B cell (primary cell): ENCODE data around the gene ACAD8. TPM values are rescaled to one million over a fixed set of nuclear protein-coding genes. Genes with fewer than 3 reads are reported as not detected.

Experiments used
- ATAC-seq: fragments of 200-7000 bp; cut with Tn5 transposase; one replicate; pipeline ENCODE4 v1.10.0; 2021; ENCODE audit warnings: low read depth, mild to moderate bottlenecking, moderate number of reproducible peaks, moderate library complexity
- CTCF ChIA-PET: fragments of 350-600 bp; sonication (Branson Sonifier 250); formaldehyde crosslinking; loops from one replicate; lab custom pipeline; 2021; ENCODE audit warnings: antibody characterized with exemption, inconsistent platforms; lab: Charles Lee
- POLR2A ChIA-PET: fragments of 350-600 bp; sonication (Branson Sonifier 250); formaldehyde crosslinking; loops from one replicate; lab custom pipeline; 2021; ENCODE audit warnings: antibody characterized with exemption; lab: Charles Lee
- DNase-seq: peaks from one replicate; pipeline ENCODE4 v3.0.0; 2013
- H2AFZ ChIP-seq: 2 replicates; pipeline ENCODE4 v1.6.1; 2012; ENCODE audit warnings: mild to moderate bottlenecking, low read depth, low read length; ENCODE audit not compliant: insufficient read depth, poor library complexity, severe bottlenecking
- H3K27ac ChIP-seq, 2 donors: 1 replicate in 1 of 2; 2 replicates in 1 of 2; pipeline ENCODE4 v1.5.1; 2012 to 2013; ENCODE audit warnings: low read length in 2 of 2, mild to moderate bottlenecking in 2 of 2, moderate library complexity in 1 of 2
- H3K27me3 ChIP-seq, 4 experiments: fragments of 200-600 bp in 1 of 4; sonication (generic) in 1 of 4; replicated peaks in 1 of 4; 1 replicate in 2 of 4; 2 replicates in 2 of 4; pipeline versions ENCODE4 v1.6.1 to v1.7.0; 2013 to 2016; ENCODE audit warnings: low read length in 3 of 4, mild to moderate bottlenecking in 2 of 4, mixed read lengths in 1 of 4, moderate library complexity in 1 of 4; ENCODE audit not compliant: insufficient read depth in 4 of 4, control insufficient read depth in 3 of 4; ENCODE audit errors: control extremely low read depth in 1 of 4
- H3K36me3 ChIP-seq, 2 experiments: replicated peaks in 1 of 2; 1 replicate in 1 of 2; 2 replicates in 1 of 2; pipeline versions ENCODE4 v1.6.1 to v1.7.1; 2013; ENCODE audit warnings: low read length in 1 of 2; ENCODE audit not compliant: insufficient read depth in 2 of 2, control insufficient read depth in 1 of 2; ENCODE audit errors: control extremely low read depth in 1 of 2, extremely low read depth in 1 of 2
- H3K4me1 ChIP-seq, 2 donors: fragments of 200-600 bp in 1 of 2; sonication (generic) in 1 of 2; 1 replicate in 1 of 2; 2 replicates in 1 of 2; pipeline versions ENCODE4 v1.5.1 to v1.6.1; 2013 to 2017; ENCODE audit warnings: low read length in 2 of 2; ENCODE audit not compliant: control insufficient read depth in 2 of 2, insufficient read depth in 2 of 2
- H3K4me2 ChIP-seq: replicated peaks from 2 replicates; pipeline ENCODE3; 2012; ENCODE audit warnings: mild to moderate bottlenecking, low read depth, low read length; ENCODE audit not compliant: poor library complexity, severe bottlenecking
- H3K4me3 ChIP-seq, 5 experiments: fragments of 200-600 bp in 1 of 5; sonication (generic) in 1 of 5; 1 replicate in 3 of 5; 2 replicates in 2 of 5; pipeline versions ENCODE4 v1.5.1 to v1.7.0; 2011 to 2016; ENCODE audit warnings: low read length in 4 of 5, mild to moderate bottlenecking in 4 of 5, low read depth in 2 of 5, control low read depth in 1 of 5, moderate library complexity in 1 of 5; ENCODE audit not compliant: insufficient read depth in 1 of 5; ENCODE audit errors: control extremely low read depth in 1 of 5, extremely low read depth in 1 of 5
- H3K79me2 ChIP-seq: fragments of 200-600 bp; sonication (generic); one replicate; pipeline ENCODE4 v1.6.0; 2016; ENCODE audit warnings: low read length; ENCODE audit not compliant: control insufficient read depth, insufficient read depth
- H3K9ac ChIP-seq: fragments of 200-600 bp; sonication (generic); 2 replicates; pipeline ENCODE4 v1.6.1; 2017; ENCODE audit warnings: mild to moderate bottlenecking, low read length, moderate library complexity
- H3K9me3 ChIP-seq, 3 donors: one replicate each; pipeline versions ENCODE4 v1.6.1 to v1.7.1; 2013; ENCODE audit warnings: low read length in 2 of 3; ENCODE audit not compliant: control insufficient read depth in 2 of 3, insufficient read depth in 1 of 3; ENCODE audit errors: control extremely low read depth in 1 of 3
- H4K20me1 ChIP-seq: 2 replicates; pipeline ENCODE4 v1.6.0; 2012; ENCODE audit warnings: mild to moderate bottlenecking, low read length; ENCODE audit not compliant: insufficient read depth, control insufficient read depth, poor library complexity, severe bottlenecking
- H3K27ac Mint-ChIP-seq: one replicate; pipeline ENCODE4 v1.8.0; 2021; ENCODE audit warnings: mixed read lengths
- H3K27me3 Mint-ChIP-seq: one replicate; pipeline ENCODE4 v1.8.0; 2021; ENCODE audit warnings: mixed read lengths
- H3K4me1 Mint-ChIP-seq: one replicate; pipeline ENCODE4 v1.8.0; 2021; ENCODE audit warnings: mixed read lengths
- H3K4me3 Mint-ChIP-seq: one replicate; pipeline ENCODE4 v1.8.0; 2021; ENCODE audit warnings: mixed read lengths
- H3K9me3 Mint-ChIP-seq: one replicate; pipeline ENCODE4 v1.8.0; 2022; ENCODE audit warnings: mixed read lengths; ENCODE audit not compliant: insufficient read depth
- EZH2 ChIP-seq: IDR thresholded peaks from 2 replicates; pipeline ENCODE4 v1.6.1; 2012; ENCODE audit warnings: borderline replicate concordance, low read depth, mild to moderate bottlenecking, moderate library complexity, low read length; ENCODE audit not compliant: insufficient read depth, poor library complexity, severe bottlenecking
- WGBS: methylation state at CpG from one replicate; pipeline ENCODE4 v1.1.5; 2013; ENCODE audit warnings: missing lambda C conversion rate; ENCODE audit not compliant: insufficient coverage; 5-methylcytosine and 5-hydroxymethylcytosine counted together
- intact Hi-C: fragments of 100-400 bp; cut with micrococcal nuclease; formaldehyde crosslinking; loops from one replicate; pipeline ENCODE4 v1.10.0; 2022
- polyA plus RNA-seq: library from polyadenylated mRNA; depleted of rRNA; stranded (reverse); fragments of >200 nt; gene quantifications from 2 replicates; pipeline ENCODE4 v1.2.3, GENCODE V29; 2012
- total RNA-seq, 2 donors: library from RNA; stranded (reverse); fragments of 120-200 nt in 1 of 2; gene quantifications; 1 replicate in 1 of 2; 2 replicates in 1 of 2; pipeline versions ENCODE4 v1.2.3 to v1.2.4, GENCODE V29; 2013 to 2022
- TF ChIP-seq, protein P1 (sequence below): fragments of 200-600 bp; IDR thresholded peaks from one replicate; pipeline ENCODE4 v1.8.0; 2022; ENCODE audit warnings: antibody characterized with exemption, mild to moderate bottlenecking

Gene ACAD8
- total and polyA plus RNA-seq, 2 donors (not counting 1 experiment from before 2014, with no cell fraction given): 26.5 to 33.6 TPM

DNA sequence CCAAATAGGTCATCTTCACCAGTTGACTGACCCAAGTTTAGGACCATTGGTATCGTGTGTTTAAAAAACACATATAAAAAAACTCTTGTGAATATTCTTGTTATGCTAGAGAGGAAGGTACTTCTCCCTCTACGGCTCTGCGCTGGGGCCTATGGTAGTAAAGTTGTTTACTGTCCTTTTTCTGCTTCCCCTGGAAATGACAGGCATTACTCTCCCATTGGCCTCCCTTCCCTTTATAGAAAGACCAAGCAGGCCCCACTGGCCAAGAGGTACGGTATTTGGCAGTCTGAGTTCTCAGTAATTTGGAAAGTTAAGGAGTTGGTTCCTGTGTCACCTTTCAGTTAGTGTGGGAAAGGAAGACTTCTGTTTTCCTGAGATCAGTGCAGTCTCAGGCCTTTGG lies 6.7 kb upstream of the ACAD8 start:
- H3K4me3 Mint-ChIP-seq: no peak overlapping the region

DNA sequence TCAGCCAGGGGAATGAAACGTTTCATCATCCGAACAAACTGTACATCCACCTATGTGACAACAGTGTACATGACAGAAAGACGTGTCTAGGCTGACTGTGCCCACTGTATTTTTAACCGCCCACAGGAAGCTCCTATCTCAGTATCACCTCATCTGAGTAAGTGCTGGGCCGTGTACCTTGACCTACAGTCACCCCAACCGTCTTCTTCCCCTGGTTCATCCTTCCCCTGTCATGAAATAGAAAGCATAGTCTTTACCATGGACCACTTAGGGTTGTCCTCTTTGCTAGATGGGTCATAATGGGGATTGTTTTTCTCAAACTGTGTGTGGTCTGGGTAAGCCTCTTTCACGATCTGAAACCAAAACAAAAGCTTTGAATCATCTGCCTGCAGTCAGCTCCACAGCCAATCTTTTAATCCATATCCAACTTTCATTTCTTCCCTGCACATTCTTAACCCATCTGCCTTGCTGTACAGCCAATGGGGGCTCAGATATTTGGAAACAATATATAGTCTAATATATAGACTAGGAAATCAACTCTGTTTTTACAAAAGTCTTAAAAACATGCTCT lies 4.4 kb upstream of the ACAD8 start:
- Mint-ChIP-seq H3K27ac (no peak overlapping the region), H3K9me3 (no peaks in the 10 kb centered on the region), H3K27me3 (no peaks in the 10 kb centered on the region), H3K4me1 (peaks cover 21% of the 10 kb centered on the region), H3K4me3 (no peak overlapping the region)
- no peak overlapping the region for H3K4me2 ChIP-seq
- ChIA-PET POLR2A (interaction anchor here (1.0 kb wide), 1 partner anchor 24 kb away, joined by 3 read pairs; the partner anchor contains the start of gene VPS26B), CTCF (interaction anchor here (1.3 to 1.8 kb wide), 3 partner anchors 19 to 42 kb away, joined by 3 to 11 read pairs (median 5); no protein-coding TSS in a partner anchor)
- no peaks in the 10 kb centered on the region for H3K27me3 ChIP-seq
- no peak for TF ChIP-seq EZH2
- TF ChIP-seq, protein P1, sequence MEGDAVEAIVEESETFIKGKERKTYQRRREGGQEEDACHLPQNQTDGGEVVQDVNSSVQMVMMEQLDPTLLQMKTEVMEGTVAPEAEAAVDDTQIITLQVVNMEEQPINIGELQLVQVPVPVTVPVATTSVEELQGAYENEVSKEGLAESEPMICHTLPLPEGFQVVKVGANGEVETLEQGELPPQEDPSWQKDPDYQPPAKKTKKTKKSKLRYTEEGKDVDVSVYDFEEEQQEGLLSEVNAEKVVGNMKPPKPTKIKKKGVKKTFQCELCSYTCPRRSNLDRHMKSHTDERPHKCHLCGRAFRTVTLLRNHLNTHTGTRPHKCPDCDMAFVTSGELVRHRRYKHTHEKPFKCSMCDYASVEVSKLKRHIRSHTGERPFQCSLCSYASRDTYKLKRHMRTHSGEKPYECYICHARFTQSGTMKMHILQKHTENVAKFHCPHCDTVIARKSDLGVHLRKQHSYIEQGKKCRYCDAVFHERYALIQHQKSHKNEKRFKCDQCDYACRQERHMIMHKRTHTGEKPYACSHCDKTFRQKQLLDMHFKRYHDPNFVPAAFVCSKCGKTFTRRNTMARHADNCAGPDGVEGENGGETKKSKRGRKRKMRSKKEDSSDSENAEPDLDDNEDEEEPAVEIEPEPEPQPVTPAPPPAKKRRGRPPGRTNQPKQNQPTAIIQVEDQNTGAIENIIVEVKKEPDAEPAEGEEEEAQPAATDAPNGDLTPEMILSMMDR: no peak
- no peak overlapping the region for H3K9ac ChIP-seq
- peaks cover 5% of the 10 kb centered on the region for H3K79me2 ChIP-seq
- no peaks in the 10 kb centered on the region for H4K20me1 ChIP-seq
- ATAC-seq (no peak), DNase-seq (no peak)
- intact Hi-C loops: no loop called here
- peaks cover 0 to 3% (median 0%) of the 10 kb centered on the region in 3 donors for H3K9me3 ChIP-seq
- peaks cover 10 to 12% of the 10 kb centered on the region in 2 donors for H3K4me1 ChIP-seq
- H3K36me3 ChIP-seq: peaks cover 0 to 49% of the 10 kb centered on the region in 2 experiments
- WGBS: 89% methylated on average over 3 of the region's 7 CpGs
- H3K4me3 ChIP-seq: no peak overlapping the region
- no peak overlapping the region for H3K27ac ChIP-seq
- no peak overlapping the region for H2AFZ ChIP-seq

More for the DNA sequence above, 6.7 kb upstream of the ACAD8 start:
- POLR2A ChIA-PET: no interaction called here
- Histone ChIP-seq H3K9ac (no peak overlapping the region), H4K20me1 (no peaks in the 10 kb centered on the region), H3K4me2 (no peak overlapping the region), H3K9me3 (peaks cover 0 to 3% (median 0%) of the 10 kb centered on the region in 3 donors), H3K27ac (no peak overlapping the region), H2AFZ (no peak overlapping the region), H3K79me2 (no peaks in the 10 kb centered on the region), H3K4me3 (no peak overlapping the region), H3K36me3 (peaks cover 0 to 49% of the 10 kb centered on the region in 2 experiments), H3K27me3 (no peaks in the 10 kb centered on the region), H3K4me1 (no peaks in the 10 kb centered on the region)
- TF ChIP-seq, protein P1: no peak
- no peak for TF ChIP-seq EZH2
- WGBS: no CpG with 5 or more reads among the region's 4 CpGs
- H3K9me3 Mint-ChIP-seq: no peaks in the 10 kb centered on the region
- ATAC-seq (no peak), DNase-seq (no peak)
- H3K4me1 Mint-ChIP-seq: peaks cover 1% of the 10 kb centered on the region
- no peaks in the 10 kb centered on the region for H3K27me3 Mint-ChIP-seq
- H3K27ac Mint-ChIP-seq: no peak overlapping the region
- CTCF ChIA-PET: interaction anchor here (1.4 kb wide), 1 partner anchor 39 kb away, joined by 6 read pairs; no protein-coding TSS in a partner anchor
- intact Hi-C loops: no loop called here
